ENCODE results near the gene RNF11. TPM values are rescaled to one million over a fixed set of nuclear protein-coding genes. Genes with fewer than 3 reads are reported as not detected.
A peak's percentile ranks its signal among the peaks of the same experiment; 100 is the strongest.

The RNF11 gene
- polyA plus RNA-seq, 2 of the 4 experiments (the other 2 are of a cell fraction), result 28.5 to 56.8 TPM

DNA sequence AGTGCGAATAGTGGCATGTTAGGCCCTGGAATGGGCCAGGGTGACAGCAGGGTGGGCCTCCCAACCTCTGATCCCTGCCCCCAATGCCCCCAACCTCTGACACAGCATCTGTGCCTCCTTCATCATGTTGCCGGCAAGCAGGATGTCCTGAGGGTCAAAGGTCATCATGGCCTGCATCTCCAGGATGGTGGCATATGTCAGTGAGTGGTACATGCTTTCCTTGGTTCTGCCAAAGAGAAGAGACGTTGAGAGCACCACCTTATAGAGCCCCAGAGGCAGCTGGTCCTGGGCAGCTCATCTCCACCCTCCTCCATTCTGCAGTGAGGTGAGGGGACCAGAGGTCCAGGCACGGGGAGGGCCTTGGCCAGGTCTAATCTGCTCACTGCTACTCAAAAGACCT lies 76.6 kb downstream of the RNF11 start:
- Histone ChIP-seq H3K27ac (peak overlapping the region; percentile 81 to 87; a peak in 5 of 6 replicates), H3K4me3 (no peak overlapping the region), H3K4me2 (no peak overlapping the region), H3K9me3 (no peaks in the 10 kb centered on the region), H3K4me1 (peaks cover 31% of the 10 kb centered on the region)
- ChIA-PET CTCF (interaction anchor here (3.5 kb wide), 1 partner anchor 16 kb away, joined by 11 read pairs; no protein-coding TSS in a partner anchor), POLR2A (no interaction called here)
- no peak for TF ChIP-seq FOSB (CRISPR knock-in tag; IDR thresholded peaks at IDR 0.05)
- TF ChIP-seq, protein P1, sequence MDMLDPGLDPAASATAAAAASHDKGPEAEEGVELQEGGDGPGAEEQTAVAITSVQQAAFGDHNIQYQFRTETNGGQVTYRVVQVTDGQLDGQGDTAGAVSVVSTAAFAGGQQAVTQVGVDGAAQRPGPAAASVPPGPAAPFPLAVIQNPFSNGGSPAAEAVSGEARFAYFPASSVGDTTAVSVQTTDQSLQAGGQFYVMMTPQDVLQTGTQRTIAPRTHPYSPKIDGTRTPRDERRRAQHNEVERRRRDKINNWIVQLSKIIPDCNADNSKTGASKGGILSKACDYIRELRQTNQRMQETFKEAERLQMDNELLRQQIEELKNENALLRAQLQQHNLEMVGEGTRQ (IDR thresholded peaks at IDR 0.05), result no peak
- TF ChIP-seq RFX5 (IDR thresholded peaks at IDR 0.05), result no peak
- TF ChIP-seq CHD4 (IDR thresholded peaks at IDR 0.05; ENCODE audit: borderline replicate concordance), result no peak
- TF ChIP-seq TP53 (CRISPR knock-in tag; IDR thresholded peaks at IDR 0.05), result no peak
- TF ChIP-seq, protein P2, sequence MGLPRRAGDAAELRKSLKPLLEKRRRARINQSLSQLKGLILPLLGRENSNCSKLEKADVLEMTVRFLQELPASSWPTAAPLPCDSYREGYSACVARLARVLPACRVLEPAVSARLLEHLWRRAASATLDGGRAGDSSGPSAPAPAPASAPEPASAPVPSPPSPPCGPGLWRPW (IDR thresholded peaks at IDR 0.05), result no peak
- TF ChIP-seq HOXB5 (CRISPR knock-in tag; IDR thresholded peaks at IDR 0.05), result no peak
- no peak for TF ChIP-seq ZC3H11A (IDR thresholded peaks at IDR 0.05)
- no peak for TF ChIP-seq RAD21 (conservative IDR thresholded peaks at IDR 0.05 in 1 of 2, IDR thresholded peaks at IDR 0.05 in 1 of 2)
- TF ChIP-seq ZFP36 (IDR thresholded peaks at IDR 0.05; ENCODE audit: borderline replicate concordance, partially characterized antibody), result no peak
- no peak for TF ChIP-seq FOSL2 (IDR thresholded peaks at IDR 0.05)
- no peak for TF ChIP-seq FOSL2 (CRISPR knock-in tag; IDR thresholded peaks at IDR 0.05)
- TF ChIP-seq POLR2AphosphoS2 (conservative IDR thresholded peaks at IDR 0.05; ENCODE audit: low read length), result no peak
- TF ChIP-seq, protein P3, sequence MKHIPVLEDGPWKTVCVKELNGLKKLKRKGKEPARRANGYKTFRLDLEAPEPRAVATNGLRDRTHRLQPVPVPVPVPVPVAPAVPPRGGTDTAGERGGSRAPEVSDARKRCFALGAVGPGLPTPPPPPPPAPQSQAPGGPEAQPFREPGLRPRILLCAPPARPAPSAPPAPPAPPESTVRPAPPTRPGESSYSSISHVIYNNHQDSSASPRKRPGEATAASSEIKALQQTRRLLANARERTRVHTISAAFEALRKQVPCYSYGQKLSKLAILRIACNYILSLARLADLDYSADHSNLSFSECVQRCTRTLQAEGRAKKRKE (CRISPR knock-in tag; IDR thresholded peaks at IDR 0.05; ENCODE audit: low read depth), result no peak
- WGBS (ENCODE audit: missing lambda C conversion rate), result 92% methylated on average over 4 of the region's 4 CpGs
- FAIRE-seq (no peak), DNase-seq (ENCODE audit: low read depth in 1 of 2, low spot score in 1 of 2) (no peak), ATAC-seq (no peak)

DNA sequence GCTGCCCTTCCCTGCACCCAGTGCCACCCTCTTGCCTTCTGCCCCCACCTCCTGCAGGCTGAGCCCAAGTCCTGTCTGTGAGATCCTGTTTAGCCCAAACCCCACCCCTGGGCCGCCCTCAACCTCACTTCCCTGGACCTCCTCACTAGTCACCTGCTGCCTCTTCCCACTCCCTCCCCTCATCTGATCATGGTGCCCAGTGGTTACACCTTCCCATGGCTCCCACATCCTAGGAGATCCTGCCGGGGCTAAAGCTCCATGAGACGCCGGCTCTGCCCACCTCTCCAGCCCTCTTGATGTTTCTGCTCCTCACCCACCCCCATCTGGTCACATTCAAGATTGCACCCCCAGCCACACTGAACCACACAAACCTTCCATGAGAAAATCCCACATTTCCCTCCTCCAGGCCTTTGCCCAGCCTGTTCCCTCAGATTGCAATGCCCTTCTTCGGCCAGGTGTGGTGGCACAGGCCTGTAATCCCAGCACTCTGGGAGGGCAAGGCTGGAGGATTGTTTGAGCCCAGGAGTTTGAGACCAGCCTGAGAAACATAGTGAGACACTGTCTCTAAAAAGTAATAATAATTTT lies 77.3 kb downstream of the RNF11 start:
- H3K9me3 ChIP-seq, result no peaks in the 10 kb centered on the region
- peak overlapping the region; percentile 61 for H3K4me2 ChIP-seq
- H3K4me3 ChIP-seq, result no peak overlapping the region
- POLR2A ChIA-PET, result no interaction called here
- H3K27ac ChIP-seq, result peak overlapping the region; percentile 81 to 87
- WGBS (ENCODE audit: missing lambda C conversion rate), result 84% methylated on average over 5 of the region's 5 CpGs
- H3K4me1 ChIP-seq, result peaks cover 31% of the 10 kb centered on the region
- DNase-seq (ENCODE audit: low read depth in 1 of 2, low spot score in 1 of 2), result peak; percentile 33 to 44
- TF ChIP-seq TFCP2L1 (CRISPR knock-in tag; IDR thresholded peaks at IDR 0.05) (no peak), RAD21 (conservative IDR thresholded peaks at IDR 0.05 in 1 of 2, IDR thresholded peaks at IDR 0.05 in 1 of 2) (peak in 1 of 2 experiments; percentile 22; a peak in 1 of 5 replicates), POLR2AphosphoS2 (conservative IDR thresholded peaks at IDR 0.05; ENCODE audit: low read length) (no peak)
- CTCF ChIA-PET, result interaction anchor here (3.5 kb wide), 1 partner anchor 17 kb away, joined by 11 read pairs; no protein-coding TSS in a partner anchor
- FAIRE-seq, result no peak
- peak; percentile 46 to 80; a peak in 4 of 6 replicates for ATAC-seq

DNA sequence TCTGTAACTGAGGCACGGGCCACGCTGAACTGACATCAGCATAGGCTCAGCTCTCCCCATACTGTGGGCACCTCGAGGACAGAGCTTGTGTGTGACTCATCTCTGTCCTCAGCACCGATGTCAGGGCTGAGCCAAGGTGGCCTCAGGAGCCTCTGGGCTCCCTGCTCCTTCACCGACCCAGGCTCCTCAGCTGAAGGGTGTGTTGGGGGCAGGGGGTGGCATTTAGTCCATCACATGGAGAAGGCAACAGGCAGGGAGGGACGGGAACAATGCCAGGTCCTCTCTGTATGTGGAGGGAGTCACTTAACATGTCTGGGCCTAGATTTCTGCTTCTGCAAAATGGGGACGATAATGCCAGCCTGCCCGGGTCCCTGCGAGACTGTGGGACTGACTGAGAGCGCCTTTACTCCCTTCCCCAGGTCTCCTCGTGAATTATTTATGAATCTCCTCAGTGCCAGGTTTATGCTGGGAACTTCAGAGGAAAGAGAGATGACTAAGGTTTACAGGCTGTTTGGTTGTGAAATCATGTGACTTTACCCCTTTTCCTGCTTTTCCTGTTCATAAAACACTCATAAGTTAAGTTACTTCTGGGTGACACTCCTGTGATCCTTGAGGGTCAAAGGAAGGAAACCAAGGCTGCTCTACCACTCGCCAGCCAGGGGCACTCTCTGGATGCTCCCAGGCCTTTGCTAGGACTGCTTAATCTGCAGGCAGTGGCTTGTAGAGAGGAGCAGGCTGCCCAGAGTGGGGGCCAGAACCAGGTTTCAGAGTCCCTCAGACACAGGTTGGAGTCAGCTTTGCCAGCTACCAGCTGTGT lies 78.1 kb downstream of the RNF11 start:
- peak; percentile 32 to 53 for DNase-seq (ENCODE audit: low read depth in 1 of 2, low spot score in 1 of 2)
- CTCF ChIA-PET, result interaction anchor here (3.5 kb wide), 1 partner anchor 17 kb away, joined by 11 read pairs; no protein-coding TSS in a partner anchor
- no peak for TF ChIP-seq MAZ (IDR thresholded peaks at IDR 0.05; ENCODE audit: borderline replicate concordance, low read depth, low read length)
- TF ChIP-seq RCOR1 (IDR thresholded peaks at IDR 0.05; ENCODE audit: low read depth, low read length), result no peak
- TF ChIP-seq, protein P4, sequence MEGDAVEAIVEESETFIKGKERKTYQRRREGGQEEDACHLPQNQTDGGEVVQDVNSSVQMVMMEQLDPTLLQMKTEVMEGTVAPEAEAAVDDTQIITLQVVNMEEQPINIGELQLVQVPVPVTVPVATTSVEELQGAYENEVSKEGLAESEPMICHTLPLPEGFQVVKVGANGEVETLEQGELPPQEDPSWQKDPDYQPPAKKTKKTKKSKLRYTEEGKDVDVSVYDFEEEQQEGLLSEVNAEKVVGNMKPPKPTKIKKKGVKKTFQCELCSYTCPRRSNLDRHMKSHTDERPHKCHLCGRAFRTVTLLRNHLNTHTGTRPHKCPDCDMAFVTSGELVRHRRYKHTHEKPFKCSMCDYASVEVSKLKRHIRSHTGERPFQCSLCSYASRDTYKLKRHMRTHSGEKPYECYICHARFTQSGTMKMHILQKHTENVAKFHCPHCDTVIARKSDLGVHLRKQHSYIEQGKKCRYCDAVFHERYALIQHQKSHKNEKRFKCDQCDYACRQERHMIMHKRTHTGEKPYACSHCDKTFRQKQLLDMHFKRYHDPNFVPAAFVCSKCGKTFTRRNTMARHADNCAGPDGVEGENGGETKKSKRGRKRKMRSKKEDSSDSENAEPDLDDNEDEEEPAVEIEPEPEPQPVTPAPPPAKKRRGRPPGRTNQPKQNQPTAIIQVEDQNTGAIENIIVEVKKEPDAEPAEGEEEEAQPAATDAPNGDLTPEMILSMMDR (IDR thresholded peaks at IDR 0.05), result no peak
- TF ChIP-seq RNF2 (IDR thresholded peaks at IDR 0.05; ENCODE audit: borderline replicate concordance, low read depth), result no peak
- no peak for TF ChIP-seq KDM5A (IDR thresholded peaks at IDR 0.05)
- TF ChIP-seq, protein P5, sequence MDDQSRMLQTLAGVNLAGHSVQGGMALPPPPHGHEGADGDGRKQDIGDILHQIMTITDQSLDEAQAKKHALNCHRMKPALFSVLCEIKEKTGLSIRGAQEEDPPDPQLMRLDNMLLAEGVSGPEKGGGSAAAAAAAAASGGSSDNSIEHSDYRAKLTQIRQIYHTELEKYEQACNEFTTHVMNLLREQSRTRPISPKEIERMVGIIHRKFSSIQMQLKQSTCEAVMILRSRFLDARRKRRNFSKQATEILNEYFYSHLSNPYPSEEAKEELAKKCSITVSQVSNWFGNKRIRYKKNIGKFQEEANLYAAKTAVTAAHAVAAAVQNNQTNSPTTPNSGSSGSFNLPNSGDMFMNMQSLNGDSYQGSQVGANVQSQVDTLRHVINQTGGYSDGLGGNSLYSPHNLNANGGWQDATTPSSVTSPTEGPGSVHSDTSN (IDR thresholded peaks at IDR 0.05), result no peak
- TF ChIP-seq, protein P2 (IDR thresholded peaks at IDR 0.05), result no peak
- TF ChIP-seq ZC3H11A (IDR thresholded peaks at IDR 0.05), result no peak
- no peak for TF ChIP-seq RARB (CRISPR knock-in tag; IDR thresholded peaks at IDR 0.05)

More for the DNA sequence above, 78.1 kb downstream of the RNF11 start:
- peaks cover 31% of the 10 kb centered on the region for H3K4me1 ChIP-seq
- H3K4me2 ChIP-seq, result peak overlapping the region; percentile 61
- no peak overlapping the region for H3K4me3 ChIP-seq
- FAIRE-seq, result no peak
- H3K27ac ChIP-seq, result peak overlapping the region; percentile 81 to 87
- POLR2A ChIA-PET, result interaction anchor here (0.6 kb wide), 1 partner anchor 339 kb away, joined by 3 read pairs; no protein-coding TSS in a partner anchor
- 44% methylated on average over 9 of the region's 12 CpGs for WGBS (ENCODE audit: missing lambda C conversion rate)
- peak; percentile 58 to 69 for ATAC-seq
- H3K9me3 ChIP-seq, result no peaks in the 10 kb centered on the region
